Neural cell (in vitro differentiated cells): ENCODE results near the gene SPATS2.

ENCODE experiments used
- CTCF ChIP-seq: fragments of 450-650 bp; IDR thresholded peaks from 2 replicates; pipeline ENCODE4 v1.5.1; 2014; ENCODE audit warnings: antibody characterized with exemption, mild to moderate bottlenecking, moderate library complexity; ENCODE audit not compliant: poor library complexity, severe bottlenecking
- EZH2 ChIP-seq: fragments of 200-600, 300-800 bp; shearing (Covaris generic), sonication (generic); IDR thresholded peaks from 2 replicates; pipeline ENCODE4 v1.6.1; 2014; ENCODE audit warnings: antibody characterized with exemption, low read length, borderline replicate concordance, mild to moderate bottlenecking; ENCODE audit not compliant: insufficient read depth, poor library complexity, severe bottlenecking
- POLR2AphosphoS5 ChIP-seq: IDR thresholded peaks from 2 replicates; pipeline ENCODE4 v1.6.1; 2012
- REST ChIP-seq: IDR thresholded peaks from 2 replicates; pipeline ENCODE4 v1.6.1; 2012; ENCODE audit warnings: borderline replicate concordance
- TAF1 ChIP-seq: IDR thresholded peaks from 2 replicates; pipeline ENCODE4 v1.6.1; 2012; ENCODE audit warnings: low read depth

- TF ChIP-seq CTCF = no peak
- TF ChIP-seq TAF1 = no peak
- TF ChIP-seq POLR2AphosphoS5 = no peak
- TF ChIP-seq REST = no peak
- no peak for TF ChIP-seq EZH2
These were observed 18.5 kb upstream of the SPATS2 start for GRCh38 chr12:49348781-49349180.
